Central memory CD4-positive, alpha-beta T cell (primary cell): ENCODE data around the gene MAP3K3.
"Not testable (repeated sequence)": the region's sequence is repeated elsewhere in the genome, so short reads cannot be mapped to it uniquely, and the experiment has no call there.

Experiments used
- DNase-seq: peaks from one replicate; pipeline ENCODE4 v3.0.0; 2022

Gene MAP3K3

DNA sequence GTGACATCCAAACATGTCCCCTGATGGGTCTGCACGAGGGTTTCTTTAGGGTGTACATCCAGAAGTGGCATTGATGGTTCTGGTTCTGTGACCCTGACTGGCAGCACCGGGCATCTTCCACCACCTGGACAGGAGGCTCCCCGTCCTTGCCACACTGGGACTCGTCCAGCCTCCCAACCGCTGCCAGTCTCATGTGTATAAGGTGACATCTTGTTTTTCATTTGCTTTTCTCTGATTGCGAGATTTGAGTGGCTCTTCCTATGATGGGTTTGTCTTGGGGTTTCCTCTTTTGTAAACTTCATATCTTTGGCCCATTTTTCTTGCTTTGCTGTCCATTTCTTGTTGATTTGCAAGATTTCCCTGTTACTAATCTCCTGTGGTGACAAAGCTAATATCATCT is 86.9 kb downstream of the MAP3K3 start:
- DNase-seq = no peak

DNA sequence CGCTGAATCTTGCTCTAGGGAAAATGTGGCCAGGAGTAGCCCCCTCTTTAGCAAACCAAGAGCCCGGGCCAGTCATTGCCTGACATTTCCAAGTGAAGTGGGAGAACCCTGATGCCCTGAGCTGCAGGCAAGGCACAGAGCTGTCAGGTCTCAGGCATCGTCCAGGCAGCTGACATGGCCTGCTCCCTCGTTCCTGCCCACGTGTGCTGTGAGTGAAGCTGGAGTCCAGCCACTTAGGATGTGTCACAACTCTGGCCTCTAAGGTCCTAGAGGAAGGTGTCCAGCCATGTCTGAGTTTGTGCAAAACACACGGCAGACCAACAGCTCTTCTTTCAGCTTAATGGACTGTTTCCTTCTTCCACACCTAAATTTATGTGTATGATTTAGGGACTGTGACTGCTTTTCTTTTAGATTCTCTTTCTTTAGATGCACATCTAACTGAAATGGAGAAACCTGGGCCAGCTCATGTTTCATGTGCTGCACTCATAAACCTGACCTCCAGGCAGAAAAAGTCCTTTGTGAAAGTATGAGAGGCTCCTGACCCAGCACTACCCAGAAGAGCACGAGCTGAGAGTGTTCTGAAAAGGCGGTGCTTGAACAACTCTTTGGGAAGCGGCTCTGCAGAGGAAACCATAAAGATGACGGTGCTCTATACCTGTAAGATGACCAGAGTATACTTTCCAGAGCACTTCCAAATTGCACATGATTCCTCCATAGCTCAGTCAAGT is 92.5 kb downstream of the MAP3K3 start:
- DNase-seq = no peak

DNA sequence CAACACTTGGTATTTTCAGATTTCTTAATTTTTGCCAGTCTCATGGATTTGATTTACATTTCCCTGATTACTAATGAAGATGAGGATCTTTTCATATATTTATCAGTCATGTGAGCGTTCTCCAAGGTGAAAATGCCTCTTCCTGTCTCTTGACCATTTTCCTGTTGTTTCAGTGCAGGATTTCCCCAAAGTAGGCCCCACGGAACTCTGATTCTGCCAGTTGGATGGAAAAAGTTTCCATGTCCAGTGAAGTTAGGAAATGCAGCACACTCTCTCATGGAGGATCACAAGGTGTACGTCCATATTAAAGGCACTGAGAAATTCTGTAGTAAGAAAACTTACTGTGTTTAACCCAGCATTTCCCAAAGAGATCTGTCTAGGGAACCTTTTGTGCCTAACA is 94.2 kb downstream of the MAP3K3 start:
- no peak for DNase-seq

DNA sequence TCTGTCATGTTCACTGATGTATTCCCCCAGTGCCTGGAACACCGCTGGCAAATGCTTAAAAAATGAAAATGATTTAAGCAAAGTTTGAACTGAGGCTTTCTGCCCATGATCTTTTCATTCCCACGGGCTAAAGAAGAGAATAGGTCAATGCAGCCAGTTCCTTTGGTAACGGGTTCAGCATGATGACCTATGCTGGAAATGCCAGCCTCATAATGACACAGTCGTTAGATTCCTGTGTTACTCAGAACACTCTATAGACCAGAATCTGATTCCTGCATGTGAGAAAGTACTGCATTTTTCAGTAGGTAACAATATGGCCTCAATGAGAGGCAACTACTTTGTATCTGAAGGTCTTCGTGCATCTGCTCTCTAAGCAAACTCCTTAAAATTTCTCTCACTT is 96.8 kb downstream of the MAP3K3 start:
- no peak for DNase-seq

- not testable (repeated sequence) for DNase-seq
These were observed 98.0 kb downstream of the MAP3K3 start for GRCh38 chr17:63720194-63720593.

GRCh38 chr17:63722403-63722802 is 100.2 kb downstream of the MAP3K3 start:
- no peak for DNase-seq

- DNase-seq = no peak
These were observed 113.5 kb downstream of the MAP3K3 start for GRCh38 chr17:63735691-63736090.

DNA sequence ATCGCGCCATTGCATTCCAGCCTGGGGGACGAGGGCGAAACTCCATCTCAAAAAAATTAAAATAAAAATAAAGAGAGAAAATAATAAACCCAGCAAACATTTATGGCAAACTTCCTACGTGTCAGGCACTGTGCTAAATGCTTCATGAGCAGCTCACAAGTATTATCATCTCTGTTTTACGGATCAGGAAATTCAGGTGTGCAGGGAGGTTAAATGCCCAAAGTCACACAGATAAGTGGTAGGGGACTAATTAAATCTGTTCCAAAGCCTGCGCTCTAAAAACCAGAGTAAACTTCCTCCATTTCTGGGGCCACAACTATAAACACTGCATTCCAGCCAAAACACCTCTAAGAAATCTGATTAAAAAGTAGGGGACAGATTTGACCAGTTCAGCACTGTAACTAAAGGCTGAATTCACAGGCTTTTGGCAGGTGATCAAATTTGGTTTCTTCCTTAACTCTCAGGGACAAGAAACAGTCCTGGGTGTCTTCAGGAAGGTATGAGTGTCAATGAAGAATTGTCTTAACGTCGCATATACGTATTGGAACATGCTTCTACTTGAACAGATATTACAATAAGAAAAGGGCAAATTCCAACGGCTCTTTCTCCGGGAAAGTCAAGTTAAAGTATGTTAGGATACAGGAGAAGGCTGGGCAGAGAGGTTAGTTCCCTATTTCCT is 118.4 kb downstream of the MAP3K3 start:
- DNase-seq = no peak

- no peak for DNase-seq
These were observed 118.9 kb downstream of the MAP3K3 start for GRCh38 chr17:63741143-63741407.

- peak; percentile 98 for DNase-seq
These were observed 119.4 kb downstream of the MAP3K3 start, which contains the start of gene STRADA for GRCh38 chr17:63741408-63742173. Gene STRADA, minus strand, starts transcription at chr17:63741799. Its CDS starts 13,430 bp downstream, at chr17:63728369.
